Measurements from ENCODE around the gene ADAMTS12.

Gene ADAMTS12

DNA sequence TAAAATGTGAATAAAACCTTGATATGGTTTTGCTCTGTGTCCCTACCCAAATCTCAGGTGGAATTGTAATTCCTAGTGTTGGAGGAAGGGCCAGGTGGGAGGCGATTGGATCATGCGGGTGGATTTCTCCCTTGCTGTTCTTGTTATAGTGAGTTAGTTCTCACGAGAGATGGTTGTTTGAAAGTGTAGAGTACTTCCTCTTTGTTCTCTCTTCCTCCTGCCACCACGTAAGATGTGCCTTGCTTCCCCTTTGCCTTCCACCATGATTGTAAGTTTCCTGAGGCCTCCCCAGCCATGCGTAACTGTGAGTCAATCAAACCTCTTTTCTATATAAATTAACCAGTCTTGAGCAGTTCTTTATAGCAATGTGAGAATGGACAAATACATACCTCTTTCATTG, 416.1 kb downstream of the ADAMTS12 start:
- DNase-seq (ENCODE audit: low spot score): no peak

DNA sequence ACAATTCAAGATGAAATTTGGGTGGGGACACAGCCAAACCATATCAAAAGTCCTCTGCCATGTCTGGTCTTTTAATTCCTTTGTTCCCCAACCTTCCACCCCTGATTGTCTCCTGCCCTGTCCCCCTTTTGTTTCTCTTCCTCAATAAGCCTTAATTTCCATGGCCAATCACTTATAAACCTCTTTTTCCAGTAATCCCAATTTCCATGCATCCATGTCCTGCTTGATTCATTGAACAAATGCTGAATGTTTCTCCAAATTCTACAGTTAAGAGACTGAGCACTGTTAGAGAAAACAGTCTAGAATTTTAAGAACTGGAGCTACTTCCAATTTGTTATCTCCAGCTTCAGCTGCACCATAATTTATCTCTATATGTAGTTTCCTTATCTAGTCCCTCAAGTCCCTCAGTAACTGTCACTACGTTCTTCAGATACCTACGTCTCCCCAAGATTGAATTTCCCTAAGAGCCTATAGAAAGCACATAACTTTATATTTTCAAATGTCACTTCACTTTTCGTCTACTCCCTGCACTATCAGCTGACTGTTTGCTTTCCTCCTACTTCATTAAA, 416.8 kb downstream of the ADAMTS12 start:
- no peak for DNase-seq (ENCODE audit: low spot score)

DNA sequence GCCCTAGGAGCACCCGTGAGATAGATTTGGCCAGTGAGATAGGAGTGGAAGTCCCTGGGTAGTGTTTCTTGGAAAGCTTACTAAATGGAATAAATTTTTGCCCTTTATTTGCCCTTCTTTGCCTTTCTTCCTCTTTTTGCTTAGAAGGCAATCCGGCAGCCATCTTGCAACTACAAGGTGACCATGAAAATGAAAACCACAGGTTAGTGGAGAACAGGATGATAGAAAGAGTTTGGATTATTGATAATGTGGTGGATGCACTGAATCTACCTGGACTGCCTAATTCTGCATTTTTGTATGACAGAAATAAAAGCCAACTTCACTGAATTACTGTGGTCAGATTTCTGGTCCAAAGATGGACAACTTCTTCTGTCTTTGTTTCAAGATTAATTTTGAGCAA, 417.8 kb downstream of the ADAMTS12 start:
- DNase-seq (ENCODE audit: low spot score): no peak

Data from RKO (cell line).